ENCODE data around the gene NADSYN1.

- TF ChIP-seq GATA2 (IDR thresholded peaks at IDR 0.05; ENCODE audit: low read depth, low read length): no peak
- TF ChIP-seq GATA3 (IDR thresholded peaks at IDR 0.05; ENCODE audit: low read depth, low read length): no peak
Observed at GRCh38 chr11:71434576-71435130, 18.4 kb upstream of the NADSYN1 start.
